ENCODE results near the gene DPEP2.

The DPEP2 gene

DNA sequence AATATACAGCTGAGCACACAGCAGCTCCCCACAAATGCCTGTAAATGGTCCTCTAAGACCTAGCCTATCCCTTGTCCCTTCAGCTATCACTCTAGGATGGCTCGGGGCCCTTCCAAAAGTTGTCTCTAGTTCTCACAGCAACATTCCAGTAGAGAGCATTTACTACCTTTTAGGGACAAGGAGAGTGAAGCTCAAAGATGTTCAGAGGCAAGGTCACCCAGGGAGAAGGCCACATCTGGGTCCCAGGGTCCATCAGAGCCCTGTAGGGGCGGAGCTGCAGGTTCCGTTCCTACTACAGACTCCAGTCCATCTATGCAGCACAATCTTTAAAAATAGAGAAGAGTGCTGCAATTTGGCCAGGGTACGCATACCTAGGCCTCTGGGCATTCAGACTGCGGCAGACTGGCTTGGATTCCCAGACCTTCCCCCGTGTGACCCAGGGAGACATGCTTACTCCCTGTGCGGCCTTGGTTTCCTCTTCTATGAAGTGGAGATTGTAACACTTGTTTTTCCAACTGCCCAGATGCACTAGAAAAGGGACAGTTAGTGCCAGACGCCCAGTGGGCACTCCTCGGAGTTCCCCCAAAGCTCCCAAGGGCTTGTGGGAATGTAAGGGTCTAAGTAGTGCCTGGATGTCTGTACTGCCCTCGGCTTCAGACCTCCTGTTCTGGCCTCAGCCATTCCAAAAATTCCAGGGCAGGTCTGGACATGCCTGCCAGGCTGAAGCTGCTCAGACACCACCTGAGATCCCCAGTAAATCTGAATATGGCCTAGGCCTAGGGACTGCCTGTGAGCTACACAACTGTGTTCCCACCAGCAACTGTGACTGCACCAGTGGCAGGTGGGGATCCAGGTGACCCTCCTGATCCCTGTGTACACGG, 33.4 kb downstream of the DPEP2 start:
- POLR2A ChIA-PET (ENCODE audit: low non-redundant PET) = interaction anchor here (1.0 kb wide), 1 partner anchor 15 kb away, joined by 3 read pairs; no protein-coding TSS in a partner anchor
- CTCF ChIA-PET = no interaction called here
- DNase-seq (ENCODE audit: low spot score) = peak; percentile 58
- H3K27ac ChIP-seq = peak overlapping the region; percentile 89
- TF ChIP-seq, protein P1, sequence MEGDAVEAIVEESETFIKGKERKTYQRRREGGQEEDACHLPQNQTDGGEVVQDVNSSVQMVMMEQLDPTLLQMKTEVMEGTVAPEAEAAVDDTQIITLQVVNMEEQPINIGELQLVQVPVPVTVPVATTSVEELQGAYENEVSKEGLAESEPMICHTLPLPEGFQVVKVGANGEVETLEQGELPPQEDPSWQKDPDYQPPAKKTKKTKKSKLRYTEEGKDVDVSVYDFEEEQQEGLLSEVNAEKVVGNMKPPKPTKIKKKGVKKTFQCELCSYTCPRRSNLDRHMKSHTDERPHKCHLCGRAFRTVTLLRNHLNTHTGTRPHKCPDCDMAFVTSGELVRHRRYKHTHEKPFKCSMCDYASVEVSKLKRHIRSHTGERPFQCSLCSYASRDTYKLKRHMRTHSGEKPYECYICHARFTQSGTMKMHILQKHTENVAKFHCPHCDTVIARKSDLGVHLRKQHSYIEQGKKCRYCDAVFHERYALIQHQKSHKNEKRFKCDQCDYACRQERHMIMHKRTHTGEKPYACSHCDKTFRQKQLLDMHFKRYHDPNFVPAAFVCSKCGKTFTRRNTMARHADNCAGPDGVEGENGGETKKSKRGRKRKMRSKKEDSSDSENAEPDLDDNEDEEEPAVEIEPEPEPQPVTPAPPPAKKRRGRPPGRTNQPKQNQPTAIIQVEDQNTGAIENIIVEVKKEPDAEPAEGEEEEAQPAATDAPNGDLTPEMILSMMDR (conservative IDR thresholded peaks at IDR 0.05; ENCODE audit: low read depth) = no peak

DNA sequence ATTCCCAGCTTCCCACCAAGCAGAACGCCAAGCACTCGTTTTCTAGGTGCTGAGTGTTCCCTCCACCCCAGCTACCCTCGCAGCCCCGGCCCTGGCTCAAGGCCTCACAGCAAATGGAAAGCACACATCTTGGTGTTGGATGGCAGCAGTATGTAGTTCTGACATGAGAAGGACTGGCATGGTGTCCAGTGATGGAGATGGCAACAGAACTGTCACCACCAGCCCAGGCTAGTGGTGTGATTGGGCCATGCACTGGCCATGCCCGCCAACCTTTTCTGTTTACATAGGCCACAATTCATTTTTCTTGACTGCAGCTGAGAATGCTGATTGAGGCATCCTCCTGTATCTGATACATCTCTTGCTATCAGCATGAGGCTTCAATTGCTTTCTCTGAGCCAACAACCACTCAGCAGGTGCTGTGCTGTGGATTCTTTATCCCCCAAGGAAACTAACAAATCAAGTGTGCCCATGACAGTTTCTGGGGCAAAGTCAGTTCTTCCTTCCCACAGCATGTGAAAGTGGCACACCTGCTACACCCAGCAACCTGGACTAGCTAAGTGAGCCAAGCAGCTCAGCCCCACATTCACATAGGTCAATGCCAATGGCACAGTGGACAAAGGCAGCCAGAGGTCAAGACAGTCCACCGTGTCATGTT, 34.7 kb downstream of the DPEP2 start:
- H3K27ac ChIP-seq = peak overlapping the region; percentile 80
- POLR2A ChIA-PET (ENCODE audit: low non-redundant PET) = no interaction called here
- CTCF ChIA-PET = interaction anchor here (0.6 kb wide), 1 partner anchor 81 kb away, joined by 3 read pairs; no protein-coding TSS in a partner anchor
- TF ChIP-seq, protein P1 (conservative IDR thresholded peaks at IDR 0.05; ENCODE audit: low read depth) = no peak
- DNase-seq (ENCODE audit: low spot score) = no peak

DNA sequence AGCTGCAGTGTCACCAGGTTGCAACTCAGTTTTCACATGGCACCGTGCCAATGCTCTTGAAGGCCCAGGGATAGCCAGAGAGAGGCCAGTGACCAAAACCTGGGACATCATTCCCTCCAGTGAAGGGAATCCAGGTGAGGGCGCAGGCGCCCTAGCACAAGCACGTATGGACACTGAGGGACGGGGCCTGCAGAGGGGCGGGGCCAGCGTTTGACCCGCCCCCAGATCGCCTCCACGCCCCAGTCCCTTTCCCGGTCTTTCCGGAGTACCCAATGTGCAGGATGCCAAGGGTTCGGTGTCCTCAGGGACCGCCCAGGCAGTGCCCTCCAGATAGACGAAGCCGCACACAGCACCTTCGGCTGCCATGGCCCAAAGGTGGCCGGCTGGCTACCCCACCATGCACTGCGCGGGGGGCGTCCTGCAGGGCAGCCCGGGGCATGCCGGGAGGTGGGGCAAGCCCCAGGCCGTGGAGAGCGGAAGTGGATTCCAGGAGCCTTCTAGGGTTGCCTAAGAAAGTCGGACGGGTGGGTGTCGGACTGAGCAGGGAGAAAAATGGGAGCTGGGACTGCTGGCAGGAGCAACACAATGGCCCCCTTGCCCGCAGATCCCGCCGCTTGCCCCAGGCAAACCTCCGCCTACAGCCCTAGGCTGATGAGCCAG, 35.5 kb downstream of the DPEP2 start:
- DNase-seq (ENCODE audit: low spot score) = no peak
- ChIA-PET CTCF (interaction anchor here (0.6 kb wide), 1 partner anchor 80 kb away, joined by 3 read pairs; no protein-coding TSS in a partner anchor), POLR2A (ENCODE audit: low non-redundant PET) (no interaction called here)
- H3K27ac ChIP-seq = peak overlapping the region; percentile 80
- TF ChIP-seq, protein P1 (conservative IDR thresholded peaks at IDR 0.05; ENCODE audit: low read depth) = no peak

DNA sequence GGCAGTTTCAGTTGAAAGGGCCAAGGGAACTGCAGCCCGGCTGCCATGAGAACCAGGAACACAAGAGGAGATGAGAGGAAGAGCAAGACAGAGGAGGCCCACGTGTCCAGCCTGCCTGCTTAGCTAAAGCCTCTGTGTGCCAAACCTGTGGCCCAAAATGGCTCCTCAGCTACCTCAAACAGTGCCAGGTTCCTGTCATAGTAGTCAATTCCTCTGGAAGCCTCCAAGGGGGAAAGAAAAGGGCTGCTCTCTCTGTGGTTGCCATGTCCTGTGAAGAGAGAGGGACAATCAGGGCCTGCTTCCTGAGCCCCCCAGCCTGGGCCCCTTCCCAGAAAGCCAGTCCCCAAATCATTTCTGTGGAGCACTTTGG, 36.0 kb downstream of the DPEP2 start:
- H3K27ac ChIP-seq = peak overlapping the region; percentile 80
- CTCF ChIA-PET = interaction anchor here (1.5 kb wide), 1 partner anchor 23 kb away, joined by 5 read pairs; no protein-coding TSS in a partner anchor
- POLR2A ChIA-PET (ENCODE audit: low non-redundant PET) = no interaction called here
- TF ChIP-seq, protein P1 (conservative IDR thresholded peaks at IDR 0.05; ENCODE audit: low read depth) = no peak
- no peak for DNase-seq (ENCODE audit: low spot score)

DNA sequence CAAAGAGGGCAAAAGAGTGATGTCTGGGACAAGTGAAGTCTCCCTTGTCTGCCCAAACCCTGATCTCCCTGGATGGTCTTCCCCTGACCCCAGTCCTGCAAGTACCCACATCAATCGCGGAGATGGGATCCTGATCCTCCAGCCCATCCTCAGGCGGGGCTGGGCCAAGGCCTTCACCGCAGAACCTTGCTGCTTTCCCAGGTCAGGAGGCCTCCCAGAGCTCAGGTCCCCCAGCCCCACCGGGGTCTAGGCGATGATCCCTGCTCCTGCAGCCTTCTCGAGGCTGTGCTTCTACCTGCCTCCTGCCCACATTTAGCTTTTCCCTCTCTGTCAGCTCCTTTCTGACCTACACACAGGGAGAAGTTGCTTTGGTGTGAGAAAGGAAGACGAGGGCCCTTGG, 37.1 kb downstream of the DPEP2 start:
- POLR2A ChIA-PET (ENCODE audit: low non-redundant PET) = interaction anchor here (0.8 kb wide), 1 partner anchor 23 kb away, joined by 3 read pairs; no protein-coding TSS in a partner anchor
- peak overlapping the region; percentile 80 for H3K27ac ChIP-seq
- CTCF ChIA-PET = interaction anchor here (1.5 kb wide), 1 partner anchor 22 kb away, joined by 5 read pairs; no protein-coding TSS in a partner anchor
- TF ChIP-seq, protein P1 (conservative IDR thresholded peaks at IDR 0.05; ENCODE audit: low read depth) = no peak
- no peak for DNase-seq (ENCODE audit: low spot score)

DNA sequence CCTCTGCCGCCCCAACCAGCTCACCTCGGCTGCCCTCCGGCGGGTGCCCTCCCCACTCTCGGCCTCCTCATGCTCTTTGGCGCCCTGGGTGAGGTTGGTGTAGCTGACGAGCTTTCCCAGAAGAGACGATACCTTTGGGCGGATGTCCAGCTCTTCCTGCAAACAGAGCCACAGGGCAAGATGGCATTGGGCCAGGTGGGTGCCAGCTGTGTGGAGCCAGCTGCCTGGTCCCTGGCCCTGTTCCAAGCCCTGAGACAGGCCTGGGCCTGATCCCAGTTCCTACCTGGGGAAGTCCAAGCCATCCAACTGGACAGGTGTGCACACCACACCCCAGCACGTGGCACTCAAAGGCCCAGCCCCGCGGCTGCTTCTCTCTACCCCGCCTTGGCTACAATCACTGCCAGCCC, 37.7 kb downstream of the DPEP2 start:
- peak; percentile 96 for DNase-seq (ENCODE audit: low spot score)
- TF ChIP-seq, protein P1 (conservative IDR thresholded peaks at IDR 0.05; ENCODE audit: low read depth) = no peak
- peak overlapping the region; percentile 80 for H3K27ac ChIP-seq
- ChIA-PET CTCF (interaction anchor here (1.2 kb wide), 1 partner anchor 79 kb away, joined by 6 read pairs; no protein-coding TSS in a partner anchor), POLR2A (ENCODE audit: low non-redundant PET) (no interaction called here)

All from RWPE1 (cell line).